HG03558 (cell line): ENCODE measurements around the gene CCDC61.

Source experiments
- ATAC-seq: cut with Tn5 transposase; IDR thresholded peaks from one replicate; pipeline ENCODE4 v1.9.1; 2021; ENCODE audit warnings: moderate number of reproducible peaks; ENCODE audit not compliant: unreplicated experiment; ENCODE audit errors: extremely low read depth

CCDC61 gene

GRCh38 chr19:45973553-45974338, 21.5 kb upstream of the CCDC61 start, which contains the start of gene NOVA2:
NOVA2 (minus strand) TSS chr19:45973865; CDS start chr19:45973351, 514 bp downstream.
- no peak for ATAC-seq

GRCh38 chr19:45975306-45976070, 19.8 kb upstream of the CCDC61 start:
- ATAC-seq: no peak

GRCh38 chr19:45976178-45976577, 19.1 kb upstream of the CCDC61 start:
- no peak for ATAC-seq

- ATAC-seq: no peak
Measured at GRCh38 chr19:45978156-45978555, 17.1 kb upstream of the CCDC61 start.

GRCh38 chr19:45981350-45981749, 13.9 kb upstream of the CCDC61 start:
- ATAC-seq: no peak

GRCh38 chr19:45985321-45985720, 9.9 kb upstream of the CCDC61 start:
- ATAC-seq: no peak

- ATAC-seq: no peak
Measured at GRCh38 chr19:45990113-45990728, 5.0 kb upstream of the CCDC61 start.

GRCh38 chr19:45994456-45994997, 740 bp upstream of the CCDC61 start:
- ATAC-seq: no peak

GRCh38 chr19:45995715-45996385, 583 bp downstream of the CCDC61 start:
- ATAC-seq: no peak

GRCh38 chr19:45996933-45997332, 1.7 kb downstream of the CCDC61 start:
- no peak for ATAC-seq

- ATAC-seq: no peak
Measured at GRCh38 chr19:45998834-45999233, 3.6 kb downstream of the CCDC61 start.

- no peak for ATAC-seq
Measured at GRCh38 chr19:45999653-46000121, 4.4 kb downstream of the CCDC61 start.

- ATAC-seq: no peak
Measured at GRCh38 chr19:46000491-46001246, 5.4 kb downstream of the CCDC61 start.

GRCh38 chr19:46002678-46003275, 7.5 kb downstream of the CCDC61 start:
- no peak for ATAC-seq

- ATAC-seq: no peak
Measured at GRCh38 chr19:46006411-46006810, 11.1 kb downstream of the CCDC61 start.

GRCh38 chr19:46009530-46010510, 14.6 kb downstream of the CCDC61 start:
- ATAC-seq: no peak

- ATAC-seq: no peak
Measured at GRCh38 chr19:46014534-46014933, 19.3 kb downstream of the CCDC61 start.
